CD14-positive monocyte (primary cell): ENCODE data around the gene ENO1. TPM values are rescaled to one million over a fixed set of nuclear protein-coding genes. Genes with fewer than 3 reads are reported as not detected.

Source experiments
- DNase-seq, 3 donors: peaks; one replicate each; pipeline ENCODE4 v3.0.0-alpha.2; 2011 to 2022
- H2AFZ ChIP-seq: 2 replicates; pipeline ENCODE4 v1.6.0; 2012; ENCODE audit warnings: mild to moderate bottlenecking, low read depth, low read length, inconsistent platforms; ENCODE audit not compliant: insufficient read depth, poor library complexity, severe bottlenecking
- H3K27ac ChIP-seq, 2 donors: 1 replicate in 1 of 2; 2 replicates in 1 of 2; pipeline ENCODE4 v1.5.1; 2012 to 2013; ENCODE audit warnings: low read length in 2 of 2, control low read depth in 1 of 2, inconsistent platforms in 1 of 2, low read depth in 1 of 2, mild to moderate bottlenecking in 1 of 2
- H3K27me3 ChIP-seq, 2 donors: one replicate each; pipeline versions ENCODE4 v1.6.0 to v1.6.1; 2011 to 2013; ENCODE audit warnings: low read length in 2 of 2; ENCODE audit not compliant: control insufficient read depth in 2 of 2, insufficient read depth in 2 of 2
- H3K36me3 ChIP-seq, 2 donors: replicated peaks in 1 of 2; 1 replicate in 1 of 2; 2 replicates in 1 of 2; pipeline versions ENCODE4 v1.5.1 to v1.6.1; 2012 to 2013; ENCODE audit warnings: low read length in 2 of 2, control low read depth in 1 of 2, inconsistent platforms in 1 of 2, mild to moderate bottlenecking in 1 of 2; ENCODE audit not compliant: insufficient read depth in 2 of 2, control insufficient read depth in 1 of 2
- H3K4me1 ChIP-seq, 2 donors: 1 replicate in 1 of 2; 2 replicates in 1 of 2; pipeline versions ENCODE4 v1.5.1 to v1.6.1; 2012 to 2013; ENCODE audit warnings: low read length in 2 of 2, control low read depth in 1 of 2, inconsistent platforms in 1 of 2, mild to moderate bottlenecking in 1 of 2, moderate library complexity in 1 of 2; ENCODE audit not compliant: insufficient read depth in 2 of 2, control insufficient read depth in 1 of 2
- H3K4me2 ChIP-seq: replicated peaks from 2 replicates; pipeline ENCODE3; 2012; ENCODE audit warnings: low read length, moderate library complexity, mild to moderate bottlenecking; ENCODE audit not compliant: poor library complexity, severe bottlenecking; ENCODE audit errors: extremely low read depth
- H3K4me3 ChIP-seq, 3 experiments: fragments of 200-600 bp in 1 of 3; sonication (generic) in 1 of 3; replicated peaks in 1 of 3; 1 replicate in 2 of 3; 2 replicates in 1 of 3; pipeline ENCODE4 v1.5.1; 2011 to 2013; ENCODE audit warnings: low read length in 3 of 3, mild to moderate bottlenecking in 3 of 3, control low read depth in 2 of 3, low read depth in 2 of 3, inconsistent platforms in 1 of 3, moderate library complexity in 1 of 3
- H3K79me2 ChIP-seq: 2 replicates; pipeline ENCODE4 v1.6.0; 2012; ENCODE audit warnings: mild to moderate bottlenecking, control low read depth, inconsistent platforms, low read length, moderate library complexity; ENCODE audit not compliant: insufficient read depth
- H3K9ac ChIP-seq: 2 replicates; pipeline ENCODE4 v1.6.0; 2017; ENCODE audit warnings: low read length, mild to moderate bottlenecking; ENCODE audit not compliant: insufficient read depth, poor library complexity, severe bottlenecking
- H3K9me3 ChIP-seq, 2 donors: replicated peaks in 1 of 2; 1 replicate in 1 of 2; 2 replicates in 1 of 2; pipeline versions ENCODE4 v1.5.1 to v1.6.1; 2012 to 2013; ENCODE audit warnings: low read length in 2 of 2, control low read depth in 1 of 2; ENCODE audit not compliant: control insufficient read depth in 1 of 2, insufficient read depth in 1 of 2
- H4K20me1 ChIP-seq: 2 replicates; pipeline ENCODE4 v1.6.0; 2012; ENCODE audit warnings: mild to moderate bottlenecking, low read length, control low read depth, moderate library complexity; ENCODE audit not compliant: insufficient read depth
- H3K27ac Mint-ChIP-seq, 7 donors: one replicate each; pipeline ENCODE4 v1.8.0; 2020; ENCODE audit warnings: mild to moderate bottlenecking in 7 of 7, mixed read lengths in 7 of 7, moderate library complexity in 6 of 7, inconsistent platforms in 2 of 7
- H3K27me3 Mint-ChIP-seq, 3 donors: one replicate each; pipeline ENCODE4 v1.8.0; 2021 to 2022; ENCODE audit warnings: low read depth in 3 of 3, mild to moderate bottlenecking in 3 of 3, mixed read lengths in 3 of 3, moderate library complexity in 3 of 3, inconsistent platforms in 1 of 3
- H3K36me3 Mint-ChIP-seq, 2 donors: one replicate each; pipeline ENCODE4 v1.8.0; 2020; ENCODE audit warnings: mixed read lengths in 2 of 2, inconsistent platforms in 1 of 2, mild to moderate bottlenecking in 1 of 2
- H3K4me1 Mint-ChIP-seq: one replicate; pipeline ENCODE4 v1.8.0; 2020; ENCODE audit warnings: mild to moderate bottlenecking, mixed read lengths
- H3K4me3 Mint-ChIP-seq, 2 donors: one replicate each; pipeline ENCODE4 v1.8.0; 2020; ENCODE audit warnings: mild to moderate bottlenecking in 2 of 2, mixed read lengths in 2 of 2, moderate library complexity in 1 of 2
- H3K9me3 Mint-ChIP-seq, 7 donors: one replicate each; pipeline ENCODE4 v1.8.0; 2020 to 2022; ENCODE audit warnings: mixed read lengths in 7 of 7, mild to moderate bottlenecking in 6 of 7, moderate library complexity in 6 of 7, inconsistent platforms in 2 of 7
- WGBS: methylation state at CpG from one replicate; pipeline ENCODE4 v1.1.5; 2013; ENCODE audit warnings: missing lambda C conversion rate; ENCODE audit not compliant: insufficient coverage; 5-methylcytosine and 5-hydroxymethylcytosine counted together
- intact Hi-C, 2 donors: fragments of 100-400 bp; cut with micrococcal nuclease; formaldehyde crosslinking; loops; one replicate each; pipeline versions ENCODE4 v1.15.0 to v1.15.1; 2023
- polyA plus RNA-seq, 3 donors: library from polyadenylated mRNA; depleted of rRNA in 1 of 3; unstranded in 2 of 3; stranded (reverse) in 1 of 3; fragments of 300-500 nt in 2 of 3; fragments of >200 nt in 1 of 3; fragmentation: Illumina TruSeq in 2 of 3; gene quantifications; 1 replicate in 2 of 3; 2 replicates in 1 of 3; pipeline ENCODE4 v1.2.3, GENCODE V29; 2012 to 2021
- TF ChIP-seq, protein P1 (sequence below): fragments of 200-600 bp; IDR thresholded peaks from one replicate; pipeline ENCODE4 v1.8.0; 2022; ENCODE audit warnings: antibody characterized with exemption, mild to moderate bottlenecking

ENO1 gene
- polyA plus RNA-seq, 3 donors: 525 to 1,573 (median 1,458) TPM

DNA sequence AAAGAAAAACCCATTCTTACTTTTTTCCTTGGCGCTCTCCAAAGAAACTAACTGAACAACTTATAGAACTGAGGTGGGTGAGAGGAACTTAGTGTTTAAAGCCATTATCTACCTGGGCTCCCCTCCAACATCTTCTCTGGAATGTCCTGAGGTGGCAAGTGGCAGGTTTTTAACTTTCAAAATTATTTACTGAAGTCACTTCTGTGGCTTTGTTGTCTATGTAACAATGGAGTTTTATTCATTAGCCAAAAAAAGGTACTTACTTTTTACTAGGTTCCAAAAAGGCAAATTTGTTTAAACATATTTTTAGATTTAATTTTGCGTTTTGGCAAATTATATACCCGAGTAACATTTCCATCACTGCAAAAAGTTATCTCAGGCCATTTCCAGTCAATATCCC lies 2.4 kb downstream of the ENO1 start:
- peak overlapping the region; percentile 90 to 93 for H3K4me3 Mint-ChIP-seq
- no peaks in the 10 kb centered on the region for H3K9me3 ChIP-seq
- no CpG with 5 or more reads among the region's 3 CpGs for WGBS
- peaks cover 32 to 35% of the 10 kb centered on the region in 2 donors for H3K36me3 ChIP-seq
- TF ChIP-seq, protein P1, sequence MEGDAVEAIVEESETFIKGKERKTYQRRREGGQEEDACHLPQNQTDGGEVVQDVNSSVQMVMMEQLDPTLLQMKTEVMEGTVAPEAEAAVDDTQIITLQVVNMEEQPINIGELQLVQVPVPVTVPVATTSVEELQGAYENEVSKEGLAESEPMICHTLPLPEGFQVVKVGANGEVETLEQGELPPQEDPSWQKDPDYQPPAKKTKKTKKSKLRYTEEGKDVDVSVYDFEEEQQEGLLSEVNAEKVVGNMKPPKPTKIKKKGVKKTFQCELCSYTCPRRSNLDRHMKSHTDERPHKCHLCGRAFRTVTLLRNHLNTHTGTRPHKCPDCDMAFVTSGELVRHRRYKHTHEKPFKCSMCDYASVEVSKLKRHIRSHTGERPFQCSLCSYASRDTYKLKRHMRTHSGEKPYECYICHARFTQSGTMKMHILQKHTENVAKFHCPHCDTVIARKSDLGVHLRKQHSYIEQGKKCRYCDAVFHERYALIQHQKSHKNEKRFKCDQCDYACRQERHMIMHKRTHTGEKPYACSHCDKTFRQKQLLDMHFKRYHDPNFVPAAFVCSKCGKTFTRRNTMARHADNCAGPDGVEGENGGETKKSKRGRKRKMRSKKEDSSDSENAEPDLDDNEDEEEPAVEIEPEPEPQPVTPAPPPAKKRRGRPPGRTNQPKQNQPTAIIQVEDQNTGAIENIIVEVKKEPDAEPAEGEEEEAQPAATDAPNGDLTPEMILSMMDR: no peak
- no peak overlapping the region for H2AFZ ChIP-seq
- H3K36me3 Mint-ChIP-seq: peaks cover 43 to 52% of the 10 kb centered on the region in 2 donors
- H3K4me2 ChIP-seq: peak overlapping the region; percentile 87
- H4K20me1 ChIP-seq: peaks cover 41% of the 10 kb centered on the region
- H3K27ac Mint-ChIP-seq: peak overlapping the region; percentile 97 to 99 (median 99)
- peaks cover 87 to 97% of the 10 kb centered on the region in 2 donors for H3K4me1 ChIP-seq
- H3K4me3 ChIP-seq: peak overlapping the region in 2 of 3 experiments; percentile 64 to 91
- peak overlapping the region; percentile 99 for H3K27ac ChIP-seq
- no peak for DNase-seq
- H3K27me3 ChIP-seq: no peaks in the 10 kb centered on the region
- H3K9ac ChIP-seq: peak overlapping the region; percentile 98
- peaks cover 83% of the 10 kb centered on the region for H3K79me2 ChIP-seq
- no peaks in the 10 kb centered on the region for H3K27me3 Mint-ChIP-seq
- intact Hi-C loops: no loop called here
- no peaks in the 10 kb centered on the region for H3K9me3 Mint-ChIP-seq
- H3K4me1 Mint-ChIP-seq: peaks cover 72% of the 10 kb centered on the region

DNA sequence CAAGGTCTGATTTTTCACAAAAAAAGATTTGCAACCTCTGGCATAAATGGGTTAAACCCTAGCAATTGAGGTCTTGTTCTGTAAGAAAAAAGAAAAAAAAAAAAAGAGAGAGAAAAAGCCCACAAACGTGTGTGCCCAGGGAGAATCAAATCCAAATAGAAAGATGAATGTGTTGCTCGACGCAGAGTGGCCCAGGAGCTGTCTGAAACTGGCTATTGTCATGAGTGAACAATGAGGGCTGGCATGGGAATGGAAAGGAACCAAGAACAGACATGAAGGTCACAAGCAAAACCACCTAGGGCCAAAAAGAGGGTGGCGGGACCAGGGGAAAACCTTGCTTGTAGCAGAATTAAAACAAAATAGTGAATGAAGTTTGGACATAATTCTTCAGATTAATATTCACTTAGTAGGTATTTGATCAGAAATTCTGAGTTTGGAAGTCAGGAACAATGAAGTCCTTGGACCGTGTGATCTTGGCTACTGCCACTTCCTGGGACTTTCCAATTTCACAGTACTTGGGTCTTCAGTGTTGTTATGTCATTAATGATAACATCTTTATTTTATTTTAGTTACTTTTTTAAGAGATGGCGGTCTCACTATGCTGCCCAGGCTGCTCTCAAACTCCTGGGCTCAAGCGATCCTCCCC lies 3.1 kb downstream of the ENO1 start:
- TF ChIP-seq, protein P1: no peak
- 45% methylated on average over 2 of the region's 7 CpGs for WGBS
- peaks cover 0 to 1% (median 0%) of the 10 kb centered on the region in 3 donors for H3K27me3 Mint-ChIP-seq
- no peaks in the 10 kb centered on the region for H3K9me3 Mint-ChIP-seq
- peaks cover 88 to 97% of the 10 kb centered on the region in 2 donors for H3K4me1 ChIP-seq
- peaks cover 48% of the 10 kb centered on the region for H4K20me1 ChIP-seq
- peaks cover 40 to 43% of the 10 kb centered on the region in 2 donors for H3K36me3 ChIP-seq
- intact Hi-C loops: no loop called here
- peaks cover 90% of the 10 kb centered on the region for H3K79me2 ChIP-seq
- H3K27ac ChIP-seq: peak overlapping the region; percentile 64 to 99
- no peak overlapping the region for H3K9ac ChIP-seq
- DNase-seq: peak in 2 of 3 donors; percentile 30 to 70
- H3K36me3 Mint-ChIP-seq: peaks cover 51 to 59% of the 10 kb centered on the region in 2 donors
- no peaks in the 10 kb centered on the region for H3K27me3 ChIP-seq
- peaks cover 73% of the 10 kb centered on the region for H3K4me1 Mint-ChIP-seq
- H3K9me3 ChIP-seq: no peaks in the 10 kb centered on the region
- H3K4me2 ChIP-seq: peak overlapping the region; percentile 87
- peak overlapping the region in 1 of 3 experiments; percentile 91 for H3K4me3 ChIP-seq
- peak overlapping the region; percentile 97 to 99 (median 99) for H3K27ac Mint-ChIP-seq
- H2AFZ ChIP-seq: no peak overlapping the region
- H3K4me3 Mint-ChIP-seq: peak overlapping the region; percentile 64 to 90
